GM23248 (cell line): ENCODE results near the gene STK4.

Experiments used
- EZH2 ChIP-seq: fragments of 200-600 bp; sonication (generic); IDR thresholded peaks from 2 replicates; pipeline ENCODE4 v1.6.1; 2018; ENCODE audit warnings: antibody characterized with exemption, mild to moderate bottlenecking; ENCODE audit not compliant: insufficient read depth, poor library complexity, severe bottlenecking
- EZH2phosphoT487 ChIP-seq: fragments of 200-600 bp; sonication (generic); IDR thresholded peaks from 2 replicates; pipeline ENCODE4 v1.6.1; 2018; ENCODE audit warnings: antibody characterized with exemption, moderate library complexity, mild to moderate bottlenecking, low read depth; ENCODE audit not compliant: insufficient read depth

DNA sequence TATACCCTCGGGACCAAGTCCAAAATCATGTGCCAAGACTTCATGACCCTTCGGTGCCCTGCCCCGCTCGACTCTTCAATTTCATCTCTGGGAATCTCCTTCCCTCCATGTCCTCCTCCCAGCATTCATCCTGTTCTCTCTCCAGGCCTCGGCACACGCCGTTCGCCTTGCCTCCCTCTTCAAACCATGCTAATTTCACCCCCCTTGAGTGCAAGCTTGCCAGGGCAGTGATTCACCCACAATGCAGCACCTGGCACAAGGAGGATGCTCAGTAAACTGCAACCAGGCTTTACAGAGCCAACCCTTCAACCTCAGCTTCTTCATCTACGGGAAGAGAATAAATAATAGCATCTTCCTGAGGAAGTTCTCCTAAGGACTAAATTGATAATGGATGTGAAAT lies 130.5 kb downstream of the STK4 start:
- TF ChIP-seq EZH2phosphoT487 (no peak), EZH2 (no peak)
